ENCODE results near the gene C16orf96.

Gene C16orf96

GRCh38 chr16:4514606-4515005, 41.5 kb upstream of the C16orf96 start:
- no peak for DNase-seq (ENCODE audit: insufficient read length)
- no peak for TF ChIP-seq TAF1 (IDR thresholded peaks at IDR 0.05; ENCODE audit: borderline replicate concordance, low read depth, low read length)
- TF ChIP-seq POLR2AphosphoS5 (IDR thresholded peaks at IDR 0.05; ENCODE audit: low read depth, low read length) = no peak
- TF ChIP-seq POLR2A (IDR thresholded peaks at IDR 0.05; ENCODE audit: low read depth, low read length) = no peak
- FAIRE-seq = peak; percentile 90

DNA sequence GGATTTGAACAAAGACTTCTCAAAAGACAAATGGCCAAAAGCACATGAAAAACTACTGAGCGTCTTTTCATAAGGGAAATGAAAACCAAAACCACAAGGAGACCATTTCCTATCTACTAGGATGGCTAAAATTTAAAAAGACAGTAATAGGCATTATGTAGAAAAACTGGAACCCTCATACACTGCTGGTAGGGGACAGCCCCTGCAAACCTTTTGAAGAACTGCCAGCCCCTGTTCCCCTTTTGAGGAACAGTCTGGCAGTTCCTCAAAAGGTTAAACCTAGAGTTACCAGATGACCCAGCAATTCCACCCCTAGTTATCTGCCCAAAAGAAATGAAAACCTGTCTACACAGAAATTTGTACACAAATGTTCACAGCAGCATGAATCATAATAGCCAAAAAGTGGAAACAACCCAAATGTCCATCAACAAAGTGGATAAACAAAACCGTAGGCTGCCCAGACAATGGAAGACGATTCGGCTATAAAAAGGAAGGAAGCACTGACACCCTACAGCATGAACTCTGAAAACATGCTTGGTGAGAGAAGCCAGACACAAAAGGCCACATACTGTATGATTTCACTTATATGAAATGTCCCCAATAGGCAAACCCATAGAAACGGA, 40.4 kb upstream of the C16orf96 start:
- DNase-seq (ENCODE audit: insufficient read length) (no peak), FAIRE-seq (peak; percentile 78)
- no peak for TF ChIP-seq POLR2AphosphoS5 (IDR thresholded peaks at IDR 0.05; ENCODE audit: low read depth, low read length)
- TF ChIP-seq POLR2A (IDR thresholded peaks at IDR 0.05; ENCODE audit: low read depth, low read length) = no peak
- TF ChIP-seq TAF1 (IDR thresholded peaks at IDR 0.05; ENCODE audit: borderline replicate concordance, low read depth, low read length) = no peak

GRCh38 chr16:4517812-4518680, 38.1 kb upstream of the C16orf96 start:
- no peak for FAIRE-seq
- TF ChIP-seq POLR2A (IDR thresholded peaks at IDR 0.05; ENCODE audit: low read depth, low read length) = no peak
- TF ChIP-seq POLR2AphosphoS5 (IDR thresholded peaks at IDR 0.05; ENCODE audit: low read depth, low read length) = no peak
- no peak for TF ChIP-seq TAF1 (IDR thresholded peaks at IDR 0.05; ENCODE audit: borderline replicate concordance, low read depth, low read length)
- no peak for DNase-seq (ENCODE audit: insufficient read length)

- DNase-seq (ENCODE audit: insufficient read length) (no peak), FAIRE-seq (no peak)
- TF ChIP-seq POLR2A (IDR thresholded peaks at IDR 0.05; ENCODE audit: low read depth, low read length) (no peak), POLR2AphosphoS5 (IDR thresholded peaks at IDR 0.05; ENCODE audit: low read depth, low read length) (no peak), TAF1 (IDR thresholded peaks at IDR 0.05; ENCODE audit: borderline replicate concordance, low read depth, low read length) (no peak)
Measured at GRCh38 chr16:4519274-4520058, 36.7 kb upstream of the C16orf96 start.

DNA sequence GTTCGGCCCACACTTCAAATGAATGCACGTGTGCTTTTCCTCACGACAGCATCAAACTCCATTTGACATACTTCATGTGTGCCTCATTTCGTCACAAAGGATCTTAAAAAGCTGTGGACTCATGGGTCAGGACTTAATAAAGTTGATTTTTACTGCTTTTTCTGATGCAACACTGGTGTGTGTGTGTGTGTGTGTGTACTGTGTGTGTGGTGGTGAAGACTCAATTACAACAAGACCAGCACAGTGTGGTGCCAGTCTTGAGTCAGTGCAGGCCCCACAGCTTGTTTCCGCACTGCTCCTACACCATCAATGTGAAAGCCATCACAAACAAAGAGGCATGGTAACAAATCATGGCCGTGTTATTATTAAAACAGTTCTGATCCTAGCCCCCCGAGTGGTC, 35.2 kb upstream of the C16orf96 start:
- FAIRE-seq (no peak), DNase-seq (ENCODE audit: insufficient read length) (no peak)
- no peak for TF ChIP-seq POLR2A (IDR thresholded peaks at IDR 0.05; ENCODE audit: low read depth, low read length)
- TF ChIP-seq POLR2AphosphoS5 (IDR thresholded peaks at IDR 0.05; ENCODE audit: low read depth, low read length) = no peak
- no peak for TF ChIP-seq TAF1 (IDR thresholded peaks at IDR 0.05; ENCODE audit: borderline replicate concordance, low read depth, low read length)

- TF ChIP-seq TAF1 (IDR thresholded peaks at IDR 0.05; ENCODE audit: borderline replicate concordance, low read depth, low read length) (no peak), POLR2A (IDR thresholded peaks at IDR 0.05; ENCODE audit: low read depth, low read length) (no peak), POLR2AphosphoS5 (IDR thresholded peaks at IDR 0.05; ENCODE audit: low read depth, low read length) (no peak)
- no peak for FAIRE-seq
- DNase-seq (ENCODE audit: insufficient read length) = no peak
Measured at GRCh38 chr16:4522051-4522581, 34.0 kb upstream of the C16orf96 start.

DNA sequence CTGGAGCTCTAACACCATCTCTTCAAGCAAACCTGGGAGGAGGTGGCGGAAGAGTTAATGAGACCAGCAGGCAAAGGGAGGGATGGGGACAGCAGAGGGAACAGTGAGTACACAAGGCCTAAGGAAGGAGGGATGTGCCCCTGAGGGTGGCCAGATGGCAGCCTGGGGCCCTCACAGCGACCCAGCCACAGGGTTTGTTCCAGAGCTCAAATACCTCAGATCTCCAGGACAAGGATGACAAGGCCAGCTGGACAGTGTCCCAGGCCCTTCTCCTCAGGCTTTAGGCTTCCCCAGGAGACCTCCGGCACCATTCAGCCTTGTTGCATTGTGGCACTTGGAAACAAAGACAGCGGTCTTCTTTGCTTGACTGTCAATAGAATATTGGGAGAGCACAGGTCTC, 32.5 kb upstream of the C16orf96 start:
- DNase-seq (ENCODE audit: insufficient read length) = no peak

DNA sequence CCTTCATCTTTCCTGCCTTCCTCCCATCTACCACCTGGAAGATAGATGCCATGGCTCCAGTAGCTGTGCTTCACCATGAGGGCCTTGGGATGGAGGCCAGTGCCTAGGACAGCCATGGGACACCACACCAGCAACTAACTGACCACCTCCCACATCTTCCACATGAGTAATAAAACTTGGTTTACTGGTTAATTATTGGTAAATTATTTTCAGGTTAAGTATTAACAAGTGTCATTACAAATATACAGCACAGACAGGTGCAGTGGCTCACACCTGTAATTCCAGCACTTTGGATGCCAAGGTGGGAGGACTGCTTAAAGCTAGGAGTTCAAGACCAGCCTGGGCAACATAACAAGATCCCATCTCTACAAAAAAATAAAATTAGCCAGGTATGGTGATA, 31.6 kb upstream of the C16orf96 start:
- FAIRE-seq (no peak), DNase-seq (ENCODE audit: insufficient read length) (no peak)
- TF ChIP-seq POLR2AphosphoS5 (IDR thresholded peaks at IDR 0.05; ENCODE audit: low read depth, low read length) = no peak
- no peak for TF ChIP-seq TAF1 (IDR thresholded peaks at IDR 0.05; ENCODE audit: borderline replicate concordance, low read depth, low read length)
- no peak for TF ChIP-seq POLR2A (IDR thresholded peaks at IDR 0.05; ENCODE audit: low read depth, low read length)

More for the DNA sequence above, 32.5 kb upstream of the C16orf96 start:
- no peak for FAIRE-seq
- TF ChIP-seq TAF1 (IDR thresholded peaks at IDR 0.05; ENCODE audit: borderline replicate concordance, low read depth, low read length) (no peak), POLR2A (IDR thresholded peaks at IDR 0.05; ENCODE audit: low read depth, low read length) (no peak), POLR2AphosphoS5 (IDR thresholded peaks at IDR 0.05; ENCODE audit: low read depth, low read length) (no peak)

GRCh38 chr16:4525069-4525468, 31.1 kb upstream of the C16orf96 start:
- TF ChIP-seq POLR2AphosphoS5 (IDR thresholded peaks at IDR 0.05; ENCODE audit: low read depth, low read length) (no peak), TAF1 (IDR thresholded peaks at IDR 0.05; ENCODE audit: borderline replicate concordance, low read depth, low read length) (no peak), POLR2A (IDR thresholded peaks at IDR 0.05; ENCODE audit: low read depth, low read length) (no peak)
- FAIRE-seq (no peak), DNase-seq (ENCODE audit: insufficient read length) (no peak)

GRCh38 chr16:4525634-4526277, 30.4 kb upstream of the C16orf96 start:
- FAIRE-seq = no peak
- TF ChIP-seq TAF1 (IDR thresholded peaks at IDR 0.05; ENCODE audit: borderline replicate concordance, low read depth, low read length) = no peak
- no peak for TF ChIP-seq POLR2A (IDR thresholded peaks at IDR 0.05; ENCODE audit: low read depth, low read length)
- no peak for TF ChIP-seq POLR2AphosphoS5 (IDR thresholded peaks at IDR 0.05; ENCODE audit: low read depth, low read length)
- no peak for DNase-seq (ENCODE audit: insufficient read length)

Data from GM12892 (cell line).